ENCODE results near the gene SPEF2. TPM values are rescaled to one million over a fixed set of nuclear protein-coding genes. Genes with fewer than 3 reads are reported as not detected.

Gene SPEF2
- total and polyA plus RNA-seq, 2 experiments from 2014 or later: 5.1 TPM

DNA sequence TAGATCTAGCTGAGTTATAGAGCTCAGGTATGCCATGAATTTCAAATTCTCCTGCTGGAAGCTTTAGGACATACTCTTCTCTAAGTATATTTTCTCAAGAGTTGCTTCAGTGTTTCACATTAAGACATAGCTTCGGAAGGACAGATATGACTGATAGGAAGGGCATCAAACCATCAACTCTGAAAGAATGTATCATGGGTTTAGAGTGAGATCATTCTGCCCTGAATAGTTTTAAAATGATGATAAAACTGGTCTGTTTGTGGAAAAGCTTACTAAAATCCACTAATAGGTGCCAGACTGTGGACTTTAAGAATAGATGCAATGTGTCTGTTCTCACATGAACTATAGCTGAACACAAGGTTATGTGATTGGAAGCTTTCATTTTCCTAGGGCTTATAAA lies 8.4 kb downstream of the SPEF2 start:
- no peak overlapping the region for H2AFZ ChIP-seq
- no peaks in the 10 kb centered on the region for H3K4me1 ChIP-seq (ENCODE audit: insufficient read depth)
- H3K4me2 ChIP-seq: no peak overlapping the region
- H4K20me1 ChIP-seq (ENCODE audit: insufficient read depth, poor library complexity, severe bottlenecking): no peaks in the 10 kb centered on the region
- H3K36me3 ChIP-seq (replicated peaks; ENCODE audit: insufficient read depth, low read depth): no peaks in the 10 kb centered on the region
- no peak overlapping the region for H3K27ac ChIP-seq
- 72% methylated on average over 1 of the region's 1 CpG for WGBS (ENCODE audit: low lambda C conversion rate, missing lambda C conversion rate)
- no peaks in the 10 kb centered on the region for H3K9me3 ChIP-seq (ENCODE audit: low read depth)
- H3K27me3 ChIP-seq: no peaks in the 10 kb centered on the region
- no peak overlapping the region for H3K4me3 ChIP-seq
- H3K79me2 ChIP-seq: no peaks in the 10 kb centered on the region
- TF ChIP-seq CTCF (IDR thresholded peaks at IDR 0.05; ENCODE audit: poor library complexity) (no peak), EZH2 (IDR thresholded peaks at IDR 0.05; ENCODE audit: borderline replicate concordance) (no peak), EZH2phosphoT487 (IDR thresholded peaks at IDR 0.05; ENCODE audit: low read depth, severe bottlenecking, unreplicated experiment) (no peak)
- no peaks in the 10 kb centered on the region for H3K9me2 ChIP-seq (replicated peaks; ENCODE audit: insufficient read depth)
- no peak for DNase-seq (ENCODE audit: low spot score)

DNA sequence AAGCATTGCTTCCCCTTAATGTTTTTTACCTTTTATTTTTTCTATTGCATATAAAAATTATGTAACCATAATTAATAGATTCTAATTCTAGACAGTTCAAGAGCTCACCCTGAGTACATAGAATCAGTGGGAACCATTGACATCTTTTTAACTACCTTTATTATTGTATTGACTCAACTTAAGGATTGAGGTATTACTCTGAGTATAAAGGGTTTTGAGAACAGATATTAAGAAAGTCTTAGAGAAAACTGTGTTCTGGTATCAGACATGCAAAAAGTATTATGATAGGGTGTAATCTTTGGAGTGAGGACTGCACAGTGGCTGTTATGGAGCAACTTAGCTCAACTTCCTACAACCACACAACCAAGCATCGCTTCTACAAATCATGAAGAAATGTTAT lies 8.9 kb downstream of the SPEF2 start:
- Histone ChIP-seq H3K4me2 (no peak overlapping the region), H3K4me1 (ENCODE audit: insufficient read depth) (no peaks in the 10 kb centered on the region), H3K79me2 (no peaks in the 10 kb centered on the region), H4K20me1 (ENCODE audit: insufficient read depth, poor library complexity, severe bottlenecking) (no peaks in the 10 kb centered on the region), H3K27me3 (no peaks in the 10 kb centered on the region), H3K36me3 (replicated peaks; ENCODE audit: insufficient read depth, low read depth) (no peaks in the 10 kb centered on the region), H3K4me3 (no peak overlapping the region), H3K9me2 (replicated peaks; ENCODE audit: insufficient read depth) (no peaks in the 10 kb centered on the region), H2AFZ (no peak overlapping the region), H3K27ac (no peak overlapping the region), H3K9me3 (ENCODE audit: low read depth) (no peaks in the 10 kb centered on the region)
- no peak for TF ChIP-seq CTCF (IDR thresholded peaks at IDR 0.05; ENCODE audit: poor library complexity)
- TF ChIP-seq EZH2 (IDR thresholded peaks at IDR 0.05; ENCODE audit: borderline replicate concordance): no peak
- TF ChIP-seq EZH2phosphoT487 (IDR thresholded peaks at IDR 0.05; ENCODE audit: low read depth, severe bottlenecking, unreplicated experiment): no peak
- 50% methylated on average over 1 of the region's 1 CpG for WGBS (ENCODE audit: low lambda C conversion rate, missing lambda C conversion rate)
- no peak for DNase-seq (ENCODE audit: low spot score)

DNA sequence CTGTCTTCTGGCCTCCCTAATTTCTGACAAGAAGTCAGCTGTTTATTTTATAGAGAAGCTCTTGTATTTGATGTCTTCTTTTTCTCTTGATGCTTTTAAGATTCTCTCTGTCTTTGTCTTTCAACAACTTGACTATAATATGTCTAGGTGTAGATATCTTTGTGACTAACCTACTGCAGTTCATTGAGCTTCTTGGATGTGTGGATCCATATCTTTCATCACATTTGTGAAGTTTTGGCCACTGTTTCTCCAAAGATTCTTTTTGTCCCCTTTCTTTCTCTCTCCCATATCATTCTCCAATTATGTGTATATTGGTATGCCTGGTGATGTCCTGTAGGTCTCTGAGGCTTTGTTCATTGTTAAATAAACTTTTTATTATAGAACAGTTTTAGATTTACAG lies 16.7 kb downstream of the SPEF2 start:
- no peak overlapping the region for H3K4me2 ChIP-seq
- no peak overlapping the region for H2AFZ ChIP-seq
- H3K9me2 ChIP-seq (replicated peaks; ENCODE audit: insufficient read depth): no peaks in the 10 kb centered on the region
- H4K20me1 ChIP-seq (ENCODE audit: insufficient read depth, poor library complexity, severe bottlenecking): no peaks in the 10 kb centered on the region
- no peak overlapping the region for H3K4me3 ChIP-seq
- no peaks in the 10 kb centered on the region for H3K36me3 ChIP-seq (replicated peaks; ENCODE audit: insufficient read depth, low read depth)
- H3K79me2 ChIP-seq: no peaks in the 10 kb centered on the region
- no peak for DNase-seq (ENCODE audit: low spot score)
- H3K4me1 ChIP-seq (ENCODE audit: insufficient read depth): no peaks in the 10 kb centered on the region
- TF ChIP-seq EZH2phosphoT487 (IDR thresholded peaks at IDR 0.05; ENCODE audit: low read depth, severe bottlenecking, unreplicated experiment): no peak
- no peak for TF ChIP-seq CTCF (IDR thresholded peaks at IDR 0.05; ENCODE audit: poor library complexity)
- no peak for TF ChIP-seq EZH2 (IDR thresholded peaks at IDR 0.05; ENCODE audit: borderline replicate concordance)
- peaks cover 14% of the 10 kb centered on the region for H3K9me3 ChIP-seq (ENCODE audit: low read depth)
- no peaks in the 10 kb centered on the region for H3K27me3 ChIP-seq
- H3K27ac ChIP-seq: no peak overlapping the region

GRCh38 chr5:35640623-35641022 lies 23.0 kb downstream of the SPEF2 start:
- Histone ChIP-seq H3K79me2 (no peaks in the 10 kb centered on the region), H4K20me1 (ENCODE audit: insufficient read depth, poor library complexity, severe bottlenecking) (no peaks in the 10 kb centered on the region), H3K4me3 (no peak overlapping the region), H3K27me3 (no peaks in the 10 kb centered on the region), H3K4me1 (ENCODE audit: insufficient read depth) (no peaks in the 10 kb centered on the region), H3K36me3 (replicated peaks; ENCODE audit: insufficient read depth, low read depth) (no peaks in the 10 kb centered on the region), H3K9me2 (replicated peaks; ENCODE audit: insufficient read depth) (no peaks in the 10 kb centered on the region), H3K27ac (no peak overlapping the region), H2AFZ (no peak overlapping the region), H3K9me3 (ENCODE audit: low read depth) (peaks cover 3% of the 10 kb centered on the region), H3K4me2 (no peak overlapping the region)
- TF ChIP-seq EZH2phosphoT487 (IDR thresholded peaks at IDR 0.05; ENCODE audit: low read depth, severe bottlenecking, unreplicated experiment): no peak
- TF ChIP-seq CTCF (IDR thresholded peaks at IDR 0.05; ENCODE audit: poor library complexity): no peak
- TF ChIP-seq EZH2 (IDR thresholded peaks at IDR 0.05; ENCODE audit: borderline replicate concordance): no peak
- WGBS (ENCODE audit: low lambda C conversion rate, missing lambda C conversion rate): 89% methylated on average over 4 of the region's 4 CpGs
- no peak for DNase-seq (ENCODE audit: low spot score)
